AG04450 (cell line): Measurements from ENCODE around the gene MUCL1. TPM values are rescaled to one million over a fixed set of nuclear protein-coding genes. Genes with fewer than 3 reads are reported as not detected.

Experiments used
- CTCF ChIA-PET: fragments of 300-600, 350-600 bp; formaldehyde crosslinking; extraction: SDS; loops from one replicate; lab custom pipeline; 2022; ENCODE audit warnings: antibody characterized with exemption, inconsistent platforms; lab: Charles Lee
- POLR2A ChIA-PET: fragments of 350-600 bp; formaldehyde crosslinking; extraction: SDS; loops from one replicate; lab custom pipeline; 2021; ENCODE audit warnings: antibody characterized with exemption, inconsistent platforms; lab: Yijun Ruan, JAX
- DNase-seq: peaks from one replicate; pipeline ENCODE4 v3.0.0-alpha.2; 2011; ENCODE audit warnings: low read depth, low spot score
- H3K27ac ChIP-seq: one replicate; pipeline ENCODE4 v1.5.1; 2012; ENCODE audit warnings: low read depth, low read length, control low read depth
- H3K27me3 ChIP-seq: one replicate; pipeline ENCODE4 v1.6.0; 2012; ENCODE audit warnings: low read length; ENCODE audit not compliant: control insufficient read depth, insufficient read depth
- H3K4me3 ChIP-seq: 2 replicates; pipeline ENCODE4 v1.5.1; 2011; ENCODE audit warnings: mild to moderate bottlenecking, low read depth, low read length, control low read depth
- H3K9me3 ChIP-seq: 2 replicates; pipeline ENCODE4 v1.5.1; 2012; ENCODE audit warnings: low read length; ENCODE audit not compliant: control insufficient read depth, insufficient read depth
- polyA plus RNA-seq: library from polyadenylated mRNA; depleted of rRNA; stranded (reverse); fragments of >200 nt; gene quantifications from 2 replicates; pipeline ENCODE4 v1.2.3, GENCODE V29; 2011
- TF ChIP-seq, protein P1 (sequence below): IDR thresholded peaks from 2 replicates; pipeline ENCODE4 v1.5.1; 2011; ENCODE audit warnings: low read depth, low read length, control low read depth, inconsistent platforms

The MUCL1 gene
- polyA plus RNA-seq, 1 experiment, result not detected

DNA sequence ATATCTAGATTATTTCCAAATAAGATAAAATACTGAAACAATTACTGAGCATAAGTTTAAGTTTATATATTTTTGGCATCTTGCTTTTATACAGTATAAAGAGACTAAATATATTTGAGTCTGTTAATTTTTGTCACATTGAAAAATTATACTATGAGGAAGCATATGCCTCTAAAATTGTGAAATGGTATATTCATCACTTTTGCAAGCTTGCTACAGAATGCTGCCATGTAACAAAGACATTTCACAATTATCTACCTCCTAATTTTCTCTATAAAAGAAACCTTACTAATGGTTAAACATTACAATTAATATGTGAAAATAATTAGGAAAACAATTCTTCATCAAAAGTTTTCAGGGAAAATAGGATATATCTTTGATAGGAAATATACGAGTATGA lies 22.7 kb upstream of the MUCL1 start:
- no peaks in the 10 kb centered on the region for H3K9me3 ChIP-seq
- H3K4me3 ChIP-seq, result no peak overlapping the region
- H3K27me3 ChIP-seq, result no peaks in the 10 kb centered on the region
- TF ChIP-seq, protein P1, sequence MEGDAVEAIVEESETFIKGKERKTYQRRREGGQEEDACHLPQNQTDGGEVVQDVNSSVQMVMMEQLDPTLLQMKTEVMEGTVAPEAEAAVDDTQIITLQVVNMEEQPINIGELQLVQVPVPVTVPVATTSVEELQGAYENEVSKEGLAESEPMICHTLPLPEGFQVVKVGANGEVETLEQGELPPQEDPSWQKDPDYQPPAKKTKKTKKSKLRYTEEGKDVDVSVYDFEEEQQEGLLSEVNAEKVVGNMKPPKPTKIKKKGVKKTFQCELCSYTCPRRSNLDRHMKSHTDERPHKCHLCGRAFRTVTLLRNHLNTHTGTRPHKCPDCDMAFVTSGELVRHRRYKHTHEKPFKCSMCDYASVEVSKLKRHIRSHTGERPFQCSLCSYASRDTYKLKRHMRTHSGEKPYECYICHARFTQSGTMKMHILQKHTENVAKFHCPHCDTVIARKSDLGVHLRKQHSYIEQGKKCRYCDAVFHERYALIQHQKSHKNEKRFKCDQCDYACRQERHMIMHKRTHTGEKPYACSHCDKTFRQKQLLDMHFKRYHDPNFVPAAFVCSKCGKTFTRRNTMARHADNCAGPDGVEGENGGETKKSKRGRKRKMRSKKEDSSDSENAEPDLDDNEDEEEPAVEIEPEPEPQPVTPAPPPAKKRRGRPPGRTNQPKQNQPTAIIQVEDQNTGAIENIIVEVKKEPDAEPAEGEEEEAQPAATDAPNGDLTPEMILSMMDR, result no peak
- ChIA-PET CTCF (no interaction called here), POLR2A (no interaction called here)
- no peak overlapping the region for H3K27ac ChIP-seq
- no peak for DNase-seq

DNA sequence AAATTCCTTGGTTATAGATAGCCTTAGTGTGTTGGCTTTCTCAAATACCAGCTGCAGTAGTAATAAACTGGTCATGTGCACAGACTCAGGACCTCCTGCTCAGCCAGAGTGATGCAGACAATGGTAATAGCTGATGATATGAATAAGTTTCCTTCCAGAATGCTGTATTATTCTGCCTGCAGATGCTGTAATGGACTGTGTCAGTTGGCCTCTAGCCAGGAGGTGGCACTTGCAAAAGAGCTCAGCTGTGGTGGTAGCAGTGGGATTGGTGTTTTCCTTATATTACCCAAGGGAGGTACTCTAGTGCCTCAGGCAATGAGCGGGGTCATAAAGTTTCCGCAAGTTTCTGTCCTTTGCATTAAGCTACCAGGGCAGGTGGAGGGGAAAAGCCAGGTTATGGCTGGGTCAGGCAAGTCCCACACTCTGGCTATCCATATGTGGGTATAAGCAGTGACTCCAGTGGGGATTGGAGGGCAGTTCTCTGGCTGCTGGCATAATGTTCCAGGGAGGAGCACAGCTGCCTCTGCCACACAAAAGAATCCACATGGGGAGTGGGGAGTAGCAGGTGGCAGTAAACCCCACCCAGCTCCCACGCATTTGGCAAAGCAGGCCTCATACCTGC lies 14.0 kb upstream of the MUCL1 start:
- Histone ChIP-seq H3K27me3 (no peaks in the 10 kb centered on the region), H3K4me3 (no peak overlapping the region), H3K9me3 (no peaks in the 10 kb centered on the region), H3K27ac (no peak overlapping the region)
- DNase-seq, result no peak
- POLR2A ChIA-PET, result no interaction called here
- TF ChIP-seq, protein P1, result no peak
- CTCF ChIA-PET, result no interaction called here

DNA sequence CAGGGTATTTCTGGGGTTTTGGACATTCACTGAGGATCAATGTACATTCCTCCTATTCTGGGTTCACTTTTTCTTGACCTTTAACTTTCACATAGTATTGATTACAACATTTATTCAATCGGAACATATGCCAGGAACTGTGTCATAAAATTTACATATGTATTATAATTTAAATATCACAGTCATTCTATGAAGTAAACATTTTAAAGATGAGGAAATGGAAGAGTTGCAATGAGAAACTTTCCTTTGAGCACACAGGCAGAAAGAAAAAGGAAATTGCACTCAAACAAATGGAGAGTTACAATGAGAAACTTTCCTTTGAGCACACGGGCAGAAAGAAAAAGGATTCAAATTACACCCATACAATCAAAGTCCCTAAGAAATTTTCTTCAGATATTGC lies 3.1 kb downstream of the MUCL1 start:
- H3K4me3 ChIP-seq, result no peak overlapping the region
- no peaks in the 10 kb centered on the region for H3K27me3 ChIP-seq
- H3K27ac ChIP-seq, result no peak overlapping the region
- POLR2A ChIA-PET, result no interaction called here
- DNase-seq, result no peak
- TF ChIP-seq, protein P1, result no peak
- CTCF ChIA-PET, result interaction anchor here (4.5 kb wide), 1 partner anchor 100 kb away, joined by 52 read pairs; no protein-coding TSS in a partner anchor
- no peaks in the 10 kb centered on the region for H3K9me3 ChIP-seq

DNA sequence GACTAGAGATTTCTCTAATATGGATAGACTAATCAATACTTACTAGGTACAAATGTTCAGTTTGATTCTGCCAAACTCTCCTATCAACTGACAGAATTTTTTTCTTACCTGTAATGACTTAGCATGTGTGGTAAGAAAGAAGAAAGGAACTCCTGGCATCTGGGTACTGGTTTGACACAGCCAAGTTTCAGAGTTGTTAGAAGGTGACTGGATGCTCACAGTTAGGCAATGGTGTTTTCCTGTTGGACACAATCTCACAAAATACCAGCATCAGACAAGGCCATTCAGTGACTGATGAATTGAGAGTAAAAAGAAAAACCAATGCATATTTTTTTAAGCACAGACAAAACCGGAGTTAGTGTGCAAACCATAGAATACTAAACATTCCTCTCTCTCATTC lies 4.2 kb downstream of the MUCL1 start:
- POLR2A ChIA-PET, result no interaction called here
- DNase-seq, result no peak
- CTCF ChIA-PET, result no interaction called here

DNA sequence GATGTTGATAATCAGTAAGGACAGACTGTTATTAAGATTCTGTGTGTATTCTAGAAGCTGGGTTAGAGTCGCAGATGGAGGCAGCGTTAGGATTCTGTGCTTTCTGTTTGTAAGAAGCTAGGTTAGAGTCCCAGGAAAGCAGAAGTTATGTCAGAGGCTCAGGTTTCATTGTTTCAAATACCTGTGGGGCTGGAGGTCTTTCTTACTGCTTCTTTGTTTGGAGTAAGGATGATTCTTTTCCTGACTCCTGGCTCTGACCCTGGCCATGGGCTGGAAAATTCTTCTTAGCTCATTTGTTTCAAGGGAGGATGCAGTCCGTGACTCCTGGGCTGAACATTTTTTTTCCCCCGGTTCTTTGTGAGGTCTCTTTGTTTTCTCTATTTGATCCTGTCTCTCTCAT lies 5.2 kb downstream of the MUCL1 start:
- TF ChIP-seq, protein P1, result no peak
- DNase-seq, result no peak
- ChIA-PET POLR2A (no interaction called here), CTCF (interaction anchor here (2.0 kb wide), 1 partner anchor 97 kb away, joined by 6 read pairs; no protein-coding TSS in a partner anchor)
- H3K9me3 ChIP-seq, result no peaks in the 10 kb centered on the region
- no peaks in the 10 kb centered on the region for H3K27me3 ChIP-seq
- no peak overlapping the region for H3K27ac ChIP-seq
- no peak overlapping the region for H3K4me3 ChIP-seq

More for the DNA sequence above, 4.2 kb downstream of the MUCL1 start:
- Histone ChIP-seq H3K4me3 (no peak overlapping the region), H3K27ac (no peak overlapping the region), H3K27me3 (no peaks in the 10 kb centered on the region), H3K9me3 (no peaks in the 10 kb centered on the region)
- TF ChIP-seq, protein P1, result no peak
